Measurements from ENCODE around the gene B3GNT7. TPM values are rescaled to one million over a fixed set of nuclear protein-coding genes. Genes with fewer than 3 reads are reported as not detected.

B3GNT7 gene
- total and polyA plus RNA-seq, 12 donors, result 2.2 to 71.6 (median 47.7) TPM

DNA sequence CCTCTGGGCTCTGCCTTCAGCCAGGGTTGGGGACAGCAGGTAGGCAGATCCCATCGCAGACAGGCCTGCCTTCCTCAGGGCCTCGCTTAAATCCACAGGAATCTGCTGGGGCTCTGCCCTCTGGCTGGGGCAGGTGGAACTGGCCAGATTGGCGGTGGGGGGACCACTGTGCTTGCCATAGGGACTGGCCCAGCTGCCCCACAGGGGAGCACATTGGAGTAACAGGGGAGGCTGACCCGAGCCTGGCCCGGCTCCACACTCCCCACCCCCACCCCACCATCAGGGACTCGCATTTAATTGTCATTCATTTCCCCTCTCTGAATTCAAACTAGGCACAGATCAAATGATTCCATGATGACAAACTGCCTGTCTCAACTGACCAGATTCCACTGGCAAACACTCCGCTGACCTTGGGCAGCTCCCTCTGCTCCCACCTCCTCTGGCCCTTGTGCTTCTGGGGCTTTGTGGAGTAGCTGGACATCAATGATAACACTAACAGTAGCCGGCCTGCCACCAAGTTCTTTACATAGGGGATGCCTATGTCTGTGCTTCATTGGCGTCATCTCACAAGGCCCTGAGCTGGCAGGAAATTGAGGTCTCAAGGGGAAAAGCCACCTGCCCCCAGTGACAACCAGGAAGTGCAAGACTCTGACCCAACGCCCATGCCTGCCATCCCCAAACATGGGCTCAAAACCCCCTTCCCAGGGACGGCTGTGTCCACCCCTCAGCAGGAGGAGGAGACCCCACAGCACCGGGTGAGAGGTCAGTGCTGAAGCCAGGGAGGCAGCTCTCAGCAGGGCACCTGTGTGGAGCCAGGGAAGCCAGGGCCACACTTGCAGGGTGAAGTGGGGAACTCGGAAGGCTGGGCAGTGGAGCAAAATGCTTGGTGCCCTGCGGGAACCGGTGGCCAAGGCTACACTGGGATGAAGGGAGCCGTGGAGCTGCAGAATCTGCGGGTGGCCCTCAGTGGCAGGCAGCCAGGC, 2.1 kb upstream of the B3GNT7 start:
- Histone ChIP-seq H3K9me3 (replicated peaks in 1 of 3) (no peaks in the 10 kb centered on the region), H3K27ac (peak overlapping the region in 4 of 5 donors; percentile 2 to 56 (median 32)), H3K27me3 (no peaks in the 10 kb centered on the region), H3K4me1 (replicated peaks in 1 of 2) (peaks cover 12 to 15% of the 10 kb centered on the region in 2 donors), H3K4me3 (no peak overlapping the region), H3K36me3 (replicated peaks in 1 of 2) (peaks cover 0 to 7% of the 10 kb centered on the region in 2 donors)
- TF ChIP-seq, protein P1, sequence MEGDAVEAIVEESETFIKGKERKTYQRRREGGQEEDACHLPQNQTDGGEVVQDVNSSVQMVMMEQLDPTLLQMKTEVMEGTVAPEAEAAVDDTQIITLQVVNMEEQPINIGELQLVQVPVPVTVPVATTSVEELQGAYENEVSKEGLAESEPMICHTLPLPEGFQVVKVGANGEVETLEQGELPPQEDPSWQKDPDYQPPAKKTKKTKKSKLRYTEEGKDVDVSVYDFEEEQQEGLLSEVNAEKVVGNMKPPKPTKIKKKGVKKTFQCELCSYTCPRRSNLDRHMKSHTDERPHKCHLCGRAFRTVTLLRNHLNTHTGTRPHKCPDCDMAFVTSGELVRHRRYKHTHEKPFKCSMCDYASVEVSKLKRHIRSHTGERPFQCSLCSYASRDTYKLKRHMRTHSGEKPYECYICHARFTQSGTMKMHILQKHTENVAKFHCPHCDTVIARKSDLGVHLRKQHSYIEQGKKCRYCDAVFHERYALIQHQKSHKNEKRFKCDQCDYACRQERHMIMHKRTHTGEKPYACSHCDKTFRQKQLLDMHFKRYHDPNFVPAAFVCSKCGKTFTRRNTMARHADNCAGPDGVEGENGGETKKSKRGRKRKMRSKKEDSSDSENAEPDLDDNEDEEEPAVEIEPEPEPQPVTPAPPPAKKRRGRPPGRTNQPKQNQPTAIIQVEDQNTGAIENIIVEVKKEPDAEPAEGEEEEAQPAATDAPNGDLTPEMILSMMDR (IDR thresholded peaks at IDR 0.05), result peak; percentile 14 to 50 (median 35)
- TF ChIP-seq POLR2A (IDR thresholded peaks at IDR 0.05), result no peak
- 60 to 71% (median 68%) methylated on average over 10 to 17 of the region's 17 CpGs for WGBS, 4 donors
- intact Hi-C loops (cut with DNase I), result loop anchor here in 1 of 2 donors (10.0 kb wide), 1 partner anchor 99 kb away; no protein-coding TSS in a partner anchor
- peak in 5 of 7 donors; percentile 37 to 76 (median 70) for DNase-seq

DNA sequence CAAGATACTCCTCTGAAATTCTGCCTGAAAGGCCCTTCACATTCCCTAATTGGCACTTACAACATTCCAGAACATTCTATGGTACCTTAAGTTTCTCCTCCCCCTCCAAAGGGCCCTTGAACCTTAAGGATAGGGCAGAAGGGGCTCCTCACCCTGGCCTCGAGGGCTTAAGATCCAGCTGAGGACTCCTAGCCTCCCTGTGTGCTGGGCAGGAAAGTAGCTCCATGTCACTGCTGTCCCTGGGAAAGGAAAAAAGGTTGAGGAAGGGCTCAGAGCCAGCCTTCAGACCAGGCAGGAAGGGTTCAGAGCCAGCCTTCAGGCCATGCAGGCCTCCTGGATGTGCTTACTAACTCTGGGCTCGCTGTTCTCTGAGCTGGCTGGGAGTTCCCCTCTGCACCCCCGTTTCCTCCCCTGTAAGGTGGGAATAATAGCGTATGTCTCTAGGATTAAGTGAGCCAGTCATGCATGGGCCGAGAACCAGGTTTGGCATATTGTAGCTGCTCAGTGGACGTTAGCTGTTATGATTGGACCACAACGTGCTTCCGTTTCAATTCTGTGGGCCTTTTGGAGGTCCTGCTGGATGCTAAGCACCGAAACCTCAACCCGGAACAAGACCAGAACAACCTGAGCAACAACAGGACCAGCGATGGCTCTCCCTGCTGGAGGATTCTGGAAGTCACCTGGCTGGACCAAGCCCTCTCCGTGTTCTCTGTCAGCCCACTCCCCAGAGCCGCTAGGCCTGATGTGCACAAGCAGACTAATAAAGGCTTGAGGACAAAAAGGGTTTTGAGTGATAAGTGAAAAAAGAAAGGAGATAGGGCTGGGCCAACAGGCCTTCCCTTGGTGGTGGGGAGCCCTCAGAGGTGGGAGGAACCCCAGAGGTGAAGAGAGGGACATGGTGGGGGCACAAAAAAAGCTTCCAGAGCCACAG, 1.0 kb upstream of the B3GNT7 start:
- Histone ChIP-seq H3K27ac (peak overlapping the region in 2 of 5 donors; percentile 59 to 79), H3K4me1 (replicated peaks in 1 of 2) (peaks cover 20 to 25% of the 10 kb centered on the region in 2 donors), H3K9me3 (replicated peaks in 1 of 3) (no peaks in the 10 kb centered on the region), H3K36me3 (replicated peaks in 1 of 2) (peaks cover 0 to 15% of the 10 kb centered on the region in 2 donors), H3K27me3 (no peaks in the 10 kb centered on the region), H3K4me3 (peak overlapping the region in 1 of 4 donors; percentile 94)
- intact Hi-C loops (cut with DNase I), result loop anchor here in 1 of 2 donors (5.0 to 10.0 kb wide), 2 partner anchors 100 to 172 kb away; no protein-coding TSS in a partner anchor
- 84 to 97% (median 91%) methylated on average over 12 to 13 of the region's 13 CpGs for WGBS, 4 donors
- TF ChIP-seq POLR2A (IDR thresholded peaks at IDR 0.05), result no peak
- TF ChIP-seq, protein P1 (IDR thresholded peaks at IDR 0.05), result peak in 2 of 6 experiments; percentile 14 to 18
- peak in 2 of 7 donors; percentile 10 to 21 for DNase-seq

DNA sequence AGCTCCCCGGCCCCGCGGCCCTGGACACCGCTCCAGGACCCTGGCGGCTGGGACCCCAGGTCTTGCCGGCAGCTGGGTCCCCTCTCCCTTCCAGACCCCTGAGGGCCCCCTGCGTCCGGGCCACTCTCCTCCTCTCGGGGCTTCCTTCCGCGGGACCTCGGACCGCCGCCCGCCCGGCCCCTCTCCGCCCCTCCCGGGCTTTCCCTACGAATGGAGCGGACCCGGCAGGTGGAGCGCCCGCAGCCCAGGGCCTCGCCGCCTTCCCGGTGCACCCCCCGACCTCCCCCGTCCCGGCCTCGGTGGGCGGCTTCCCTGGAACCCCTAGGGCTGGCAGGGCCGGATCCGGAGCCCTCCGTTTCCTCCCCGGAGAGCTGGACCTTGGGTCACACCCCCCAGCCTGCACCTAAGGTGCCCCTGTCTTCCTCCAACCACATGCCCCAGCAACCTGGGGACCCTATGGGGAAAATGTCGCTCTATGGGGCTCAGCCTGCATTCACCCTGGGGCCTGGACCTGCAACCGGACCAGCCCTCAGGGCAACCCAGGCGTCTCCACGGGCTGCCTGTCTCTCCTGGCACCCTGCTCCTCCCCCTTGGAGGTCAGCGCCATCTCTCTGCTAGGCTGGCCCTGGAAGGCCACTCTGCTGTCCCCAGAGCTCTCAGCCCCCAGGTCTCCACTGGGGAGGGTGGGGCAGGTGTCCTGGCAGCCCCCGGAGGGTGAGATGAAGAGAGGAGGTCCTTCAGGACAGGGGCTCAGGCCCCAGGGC, 730 bp downstream of the B3GNT7 start:
- Histone ChIP-seq H3K9me3 (replicated peaks in 1 of 3) (no peaks in the 10 kb centered on the region), H3K27ac (peak overlapping the region in 4 of 5 donors; percentile 55 to 79 (median 67)), H3K4me1 (replicated peaks in 1 of 2) (peaks cover 38 to 41% of the 10 kb centered on the region in 2 donors), H3K27me3 (no peaks in the 10 kb centered on the region), H3K4me3 (peak overlapping the region in 3 of 4 donors; percentile 33 to 94 (median 79)), H3K36me3 (replicated peaks in 1 of 2) (peaks cover 0 to 15% of the 10 kb centered on the region in 2 donors)
- DNase-seq, result peak in 4 of 7 donors; percentile 59 to 63 (median 62)
- WGBS, 4 donors, result 6 to 40% (median 10%) methylated on average over 1 to 41 of the region's 41 CpGs; no CpG with 5 or more reads in 1 of the 4 donors
- no peak for TF ChIP-seq POLR2A (IDR thresholded peaks at IDR 0.05)
- TF ChIP-seq, protein P1 (IDR thresholded peaks at IDR 0.05), result no peak
- intact Hi-C loops (cut with DNase I), result loop anchor here in 1 of 2 donors (5.0 to 10.0 kb wide), 2 partner anchors 101 to 174 kb away; no protein-coding TSS in a partner anchor
